Hematopoietic multipotent progenitor cell (in vitro differentiated cells): ENCODE measurements around the gene TBC1D3E. TPM values are rescaled to one million over a fixed set of nuclear protein-coding genes. Genes with fewer than 3 reads are reported as not detected.
"Not testable (repeated sequence)": the region's sequence is repeated elsewhere in the genome, so short reads cannot be mapped to it uniquely, and the experiment has no call there.

ENCODE experiments used
- DNase-seq, 3 donors: peaks; one replicate each; pipeline ENCODE4 v3.0.0-alpha.2; 2011 to 2015; ENCODE audit warnings: low read depth in 2 of 3, low spot score in 2 of 3
- small RNA-seq: library from RNA; depleted of rRNA; stranded (forward); fragments of <200 nt; gene quantifications from one replicate; pipeline ENCODE3, GENCODE V24; 2012
- total RNA-seq: library from RNA; depleted of rRNA; stranded (reverse); fragments of >200 nt; gene quantifications from one replicate; pipeline ENCODE4 v1.2.3, GENCODE V29; 2012

Gene TBC1D3E
- total RNA-seq, result not detected

DNA sequence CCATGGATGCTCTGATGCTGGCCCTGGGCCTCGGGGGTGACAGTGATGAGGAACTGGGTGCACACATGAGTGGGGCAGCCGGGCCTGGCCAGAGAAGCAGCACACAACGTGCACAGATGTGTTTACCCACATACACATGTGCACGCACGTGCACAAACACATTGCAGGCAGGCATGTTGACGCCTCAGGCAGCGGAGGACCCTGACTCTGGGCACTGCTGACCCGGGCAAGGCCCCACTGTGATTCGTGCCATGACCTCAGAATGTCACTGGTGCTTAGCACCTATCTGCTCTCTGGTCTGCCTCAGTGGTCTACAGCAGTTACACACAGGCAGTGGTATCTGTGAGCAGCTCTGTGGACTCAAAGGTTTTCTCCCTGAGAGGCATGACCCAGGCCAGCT lies at the start of gene TBC1D3E:
Gene TBC1D3E (plus strand): TSS at position 301 of the 400 bp plus-strand sequence. CDS start 1,545 bp downstream, outside the sequence.
- not testable (repeated sequence) for DNase-seq

DNA sequence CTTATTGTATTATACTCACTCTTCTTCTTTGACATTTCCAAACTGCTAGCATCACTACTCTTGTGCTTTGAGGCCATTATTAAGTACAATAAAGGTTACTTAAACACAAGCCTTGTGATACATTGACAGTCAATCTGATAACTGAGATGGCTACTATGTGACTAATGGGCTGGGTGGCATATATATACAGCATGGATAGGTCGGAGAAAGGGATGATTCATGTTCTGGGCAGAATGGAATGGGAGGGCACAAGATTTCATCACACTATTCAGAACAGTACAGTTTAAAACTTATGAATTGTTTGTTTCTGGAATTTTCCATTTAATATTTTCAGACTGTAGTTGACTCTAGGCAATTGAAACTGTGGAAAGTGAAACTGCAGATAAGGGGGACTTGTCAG lies 40.4 kb upstream of the TBC1D3E start:
- DNase-seq, result not testable (repeated sequence)

DNA sequence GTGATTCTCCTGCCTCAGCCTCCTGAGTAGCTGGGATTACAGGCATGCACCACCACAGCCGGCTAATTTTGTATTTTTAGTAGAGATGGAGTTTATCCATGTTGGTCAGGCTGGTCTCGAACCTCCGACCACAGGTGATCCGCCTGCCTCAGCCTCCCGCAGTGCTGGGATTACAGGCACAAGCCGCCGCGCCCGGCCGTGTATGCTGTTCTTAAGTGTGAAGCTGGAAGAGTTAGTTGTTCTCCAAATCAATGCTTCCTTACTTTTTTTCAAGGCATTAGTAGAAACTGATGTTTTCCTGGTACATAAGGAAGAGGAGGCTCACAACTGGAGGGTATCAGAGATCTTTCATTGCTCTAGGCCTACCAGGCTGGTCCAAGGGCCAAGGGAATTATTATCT lies 39.6 kb upstream of the TBC1D3E start:
- not testable (repeated sequence) for DNase-seq

DNA sequence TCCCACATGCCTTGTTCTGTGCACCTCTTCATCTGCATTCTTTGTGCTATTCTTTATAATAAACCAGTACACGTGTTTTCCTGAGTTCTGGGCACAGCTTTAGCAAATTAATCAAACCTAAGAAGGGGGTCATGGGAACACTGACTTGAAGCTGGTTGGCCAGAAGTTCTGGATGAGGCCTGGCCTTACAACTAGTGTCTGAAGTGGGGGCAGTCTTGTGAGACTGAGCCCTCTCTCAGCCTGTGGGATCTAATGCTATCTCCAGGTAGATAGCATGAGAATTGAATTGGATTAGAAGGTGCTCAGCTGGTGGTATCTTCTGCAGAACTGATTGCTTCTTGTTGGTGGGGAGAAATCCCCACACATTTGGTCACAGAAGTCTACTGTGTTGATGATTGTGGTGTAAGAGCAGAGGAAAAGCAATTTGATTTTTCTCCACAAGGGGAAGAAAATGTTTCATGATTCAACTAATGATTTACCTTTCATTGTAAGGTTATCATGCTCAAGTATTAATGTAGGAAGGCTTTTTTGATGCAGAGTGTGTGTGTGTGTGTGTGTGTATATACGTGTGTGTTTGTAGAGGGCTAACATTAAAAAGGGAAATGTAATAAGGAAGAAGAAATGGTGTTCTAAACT lies 33.6 kb upstream of the TBC1D3E start:
- not testable (repeated sequence) for DNase-seq

DNA sequence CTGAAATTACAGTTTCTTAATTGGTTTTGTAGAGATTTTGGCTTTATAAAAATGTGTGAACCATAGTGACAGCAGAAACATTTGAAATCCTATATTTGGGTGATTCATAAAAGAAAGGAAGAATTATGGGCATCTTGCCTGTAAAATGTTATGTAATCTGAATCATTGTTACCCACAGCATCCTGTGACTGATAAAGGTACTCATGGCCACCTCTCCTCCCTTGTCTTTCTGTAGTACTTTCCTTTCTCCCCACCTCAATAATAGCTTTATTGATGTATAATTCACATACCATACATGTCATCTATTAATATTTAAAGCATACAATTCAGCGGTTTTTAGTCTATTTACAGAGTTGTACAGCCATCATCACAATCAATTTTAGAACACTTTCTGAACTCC lies 28.5 kb upstream of the TBC1D3E start:
- DNase-seq, result not testable (repeated sequence)

DNA sequence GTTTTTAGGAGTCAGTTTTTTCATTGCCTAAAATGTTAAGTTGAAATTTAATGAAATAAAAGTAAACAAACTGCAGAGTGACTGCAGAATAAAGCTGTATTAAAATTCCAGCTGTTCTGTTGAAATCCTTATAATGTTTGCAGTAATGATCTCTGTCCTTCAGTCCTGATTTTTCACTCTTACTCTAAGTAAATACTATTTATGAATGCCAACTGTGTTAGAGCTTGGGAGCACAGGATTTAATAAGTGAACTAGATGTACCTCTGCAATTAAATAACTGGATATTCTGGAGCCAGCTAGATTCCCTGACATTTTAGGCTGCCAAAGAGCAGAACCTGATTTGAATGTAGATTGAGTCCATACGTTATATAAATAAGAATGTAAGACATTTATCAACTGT lies 7.9 kb upstream of the TBC1D3E start:
- DNase-seq, result not testable (repeated sequence)

DNA sequence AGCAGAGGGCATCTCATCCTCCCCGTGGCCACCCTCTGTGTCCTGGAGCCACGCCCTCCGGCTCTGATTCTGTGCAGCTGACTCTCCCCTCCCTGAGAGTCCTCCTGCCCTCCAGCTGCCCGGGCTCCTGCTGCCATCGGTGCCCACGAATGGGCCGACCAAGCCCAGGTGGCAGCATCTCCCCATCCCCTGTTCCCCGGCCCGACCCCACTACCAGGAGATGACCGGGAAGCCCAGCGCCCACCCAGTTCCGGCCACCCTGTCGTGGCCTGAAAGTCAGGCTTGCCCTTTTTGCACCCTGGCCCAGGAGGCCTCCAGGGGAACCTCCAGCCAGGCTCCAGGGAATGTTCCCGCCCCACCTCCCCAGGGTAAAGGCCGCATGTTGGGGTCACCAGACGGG lies 7.1 kb downstream of the TBC1D3E start:
- not testable (repeated sequence) for DNase-seq

Small RNAs within 50 kb of the gene (small RNA-seq; reads per million reads assigned to genes)
- gene RF00019, result not detected
- gene RNA5SP526, result not detected

Other genes starting within 250 kb of the TBC1D3E start
- gene TBC1D3K, start 203.5 kb upstream of the TBC1D3E start, total RNA-seq, result not detected
- gene TBC1D3L, start 138.9 kb upstream of the TBC1D3E start, total RNA-seq, result 3.2 TPM
- gene TBC1D3D, start 124.0 kb upstream of the TBC1D3E start, total RNA-seq, result not detected
- 0.81 TPM for gene TBC1D3C, start 59.3 kb upstream of the TBC1D3E start, total RNA-seq
- not detected for gene TBC1D3, start 64.6 kb downstream of the TBC1D3E start, total RNA-seq
- gene MRPL45, start 169.2 kb downstream of the TBC1D3E start, total RNA-seq, result 39.6 TPM
- under 0.01 TPM for gene GPR179, start 216.0 kb downstream of the TBC1D3E start, total RNA-seq
- 16.4 TPM for gene SOCS7, start 223.9 kb downstream of the TBC1D3E start, total RNA-seq